ENCODE data around the gene JARID2. TPM values are rescaled to one million over a fixed set of nuclear protein-coding genes. Genes with fewer than 3 reads are reported as not detected.

JARID2 gene
- total RNA-seq, 1 experiment from 2014 or later, result 23.6 TPM

GRCh38 chr6:15526212-15526701 lies 280.4 kb downstream of the JARID2 start:
- Histone ChIP-seq H3K9ac (ENCODE audit: low read length) (no peak overlapping the region), H3K36me3 (ENCODE audit: control insufficient read depth in 1 of 2, insufficient read depth in 2 of 2, low read length in 2 of 2) (peaks cover 3% of the 10 kb centered on the region in 2 experiments; a peak in 1 of 4 replicates), H3K9me3 (ENCODE audit: control insufficient read depth in 1 of 2, insufficient read depth in 1 of 2, low read depth in 1 of 2, low read length in 2 of 2) (no peaks in the 10 kb centered on the region), H3K27ac (ENCODE audit: low read depth, low read length) (no peak overlapping the region), H2AFZ (ENCODE audit: low read depth, low read length, poor library complexity, severe bottlenecking) (no peak overlapping the region), H3K79me2 (ENCODE audit: insufficient read depth, low read length) (no peaks in the 10 kb centered on the region), H3K4me3 (replicated peaks in 1 of 2; ENCODE audit: low read depth in 1 of 2, low read length in 2 of 2) (no peak overlapping the region), H3K4me2 (ENCODE audit: low read length) (no peak overlapping the region), H4K20me1 (ENCODE audit: insufficient read depth) (no peaks in the 10 kb centered on the region), H3K4me1 (ENCODE audit: control insufficient read depth in 1 of 2, insufficient read depth in 2 of 2, low read length in 2 of 2) (no peaks in the 10 kb centered on the region), H3K9me2 (ENCODE audit: insufficient read depth) (no peaks in the 10 kb centered on the region), H3K27me3 (ENCODE audit: insufficient read depth, low read length) (no peaks in the 10 kb centered on the region)
- RAD21 ChIA-PET (ENCODE audit: low non-redundant PET in 1 of 2, low total read pairs in 2 of 2, uncharacterized antibody in 2 of 2, unreplicated experiment in 2 of 2), result no interaction called here
- intact Hi-C loops (cut with micrococcal nuclease), result no loop called here
- no peak for ATAC-seq
- CTCF ChIA-PET, result no interaction called here
- no peak for TF ChIP-seq EZH2 (IDR thresholded peaks at IDR 0.05)
- BruUV-seq (replicated peaks), result no TSS peak
- POLR2A ChIA-PET, result no interaction called here
- no peak for DNase-seq (ENCODE audit: low read depth, low spot score)

DNA sequence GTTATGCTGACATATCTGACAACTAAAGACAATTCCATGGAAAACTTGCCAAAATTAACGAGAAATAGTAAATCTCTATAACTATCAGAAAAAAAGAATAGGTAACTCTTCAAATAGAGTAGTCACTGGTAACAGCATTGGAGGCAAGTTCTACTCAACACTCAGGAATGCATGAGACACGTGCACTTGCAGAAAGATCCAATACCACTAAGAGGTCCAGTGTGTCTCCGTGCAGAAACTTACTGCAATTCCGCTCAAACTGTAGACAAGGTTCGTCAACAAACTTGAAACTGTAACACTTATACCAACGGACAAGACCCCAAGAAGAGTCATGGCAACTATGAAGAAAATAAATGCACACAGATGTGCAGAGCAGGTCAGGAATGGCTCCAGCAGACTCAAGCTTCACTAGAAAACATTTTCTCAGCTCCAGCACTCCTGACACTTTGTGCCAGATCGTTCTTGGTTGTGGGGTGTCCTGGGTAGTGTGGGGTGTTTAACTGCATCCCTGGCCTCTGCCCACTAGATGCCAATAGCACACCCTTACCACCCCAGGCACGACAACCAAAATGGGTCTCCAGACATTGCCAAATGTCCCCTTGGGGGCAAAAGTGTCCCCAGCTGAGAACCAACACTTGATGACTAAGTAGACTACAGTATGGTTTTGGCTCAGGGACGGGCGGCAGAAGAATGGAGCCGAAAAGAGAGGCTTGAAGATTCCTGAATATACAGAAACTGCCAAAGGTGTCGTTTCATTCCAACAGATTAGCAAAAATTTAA lies 282.2 kb downstream of the JARID2 start:
- Histone ChIP-seq H3K36me3 (ENCODE audit: control insufficient read depth in 1 of 2, insufficient read depth in 2 of 2, low read length in 2 of 2) (0 out of 4 replicates have a peak, but pooled peaks cover 0 to 2% of the 10 kb centered on the region in 2 experiments), H3K9ac (ENCODE audit: low read length) (no peak overlapping the region), H3K4me1 (ENCODE audit: control insufficient read depth in 1 of 2, insufficient read depth in 2 of 2, low read length in 2 of 2) (no peaks in the 10 kb centered on the region), H3K79me2 (ENCODE audit: insufficient read depth, low read length) (no peaks in the 10 kb centered on the region), H3K27ac (ENCODE audit: low read depth, low read length) (no peak overlapping the region), H3K4me3 (replicated peaks in 1 of 2; ENCODE audit: low read depth in 1 of 2, low read length in 2 of 2) (no peak overlapping the region), H3K9me3 (ENCODE audit: control insufficient read depth in 1 of 2, insufficient read depth in 1 of 2, low read depth in 1 of 2, low read length in 2 of 2) (no peaks in the 10 kb centered on the region), H3K9me2 (ENCODE audit: insufficient read depth) (no peaks in the 10 kb centered on the region), H3K27me3 (ENCODE audit: insufficient read depth, low read length) (no peaks in the 10 kb centered on the region), H2AFZ (ENCODE audit: low read depth, low read length, poor library complexity, severe bottlenecking) (no peak overlapping the region), H3K4me2 (ENCODE audit: low read length) (no peak overlapping the region), H4K20me1 (ENCODE audit: insufficient read depth) (no peaks in the 10 kb centered on the region)
- ATAC-seq, result no peak
- intact Hi-C loops (cut with micrococcal nuclease), result no loop called here
- no peak for DNase-seq (ENCODE audit: low read depth, low spot score)
- TF ChIP-seq ELF1 (IDR thresholded peaks at IDR 0.05; ENCODE audit: borderline replicate concordance, low read depth) (no peak), EZH2 (IDR thresholded peaks at IDR 0.05) (no peak), MAX (IDR thresholded peaks at IDR 0.05) (no peak), SIN3A (IDR thresholded peaks at IDR 0.05; ENCODE audit: low read depth) (no peak), FOSL1 (IDR thresholded peaks at IDR 0.05; ENCODE audit: low read depth) (no peak), SP1 (IDR thresholded peaks at IDR 0.05; ENCODE audit: low read depth) (no peak), YY1 (IDR thresholded peaks at IDR 0.05; ENCODE audit: extremely low read depth, insufficient replicate concordance, low read depth, low read length) (no peak), JUND (IDR thresholded peaks at IDR 0.05) (no peak), POLR2A (IDR thresholded peaks at IDR 0.05; ENCODE audit: borderline replicate concordance, extremely low read depth, insufficient read depth, insufficient read length) (no peak), EGR1 (IDR thresholded peaks at IDR 0.05; ENCODE audit: low read depth) (no peak), CBX3 (IDR thresholded peaks at IDR 0.05; ENCODE audit: low read depth) (no peak), CTCF (IDR thresholded peaks at IDR 0.05 in 2 of 3, conservative IDR thresholded peaks at IDR 0.05 in 1 of 3; ENCODE audit: borderline replicate concordance in 1 of 3, insufficient read depth in 1 of 3, low read depth in 2 of 3, low read length in 2 of 3) (no peak)
- ChIA-PET CTCF (no interaction called here), POLR2A (no interaction called here), RAD21 (ENCODE audit: low non-redundant PET in 1 of 2, low total read pairs in 2 of 2, uncharacterized antibody in 2 of 2, unreplicated experiment in 2 of 2) (no interaction called here)
- BruUV-seq (replicated peaks), result no TSS peak
